NB4 (cell line): ENCODE data around the gene ZNF768.

Experiments
- DNase-seq: peaks from one replicate; pipeline ENCODE4 v3.0.0; 2010; ENCODE audit warnings: low read depth
- H3K4me3 ChIP-seq: one replicate; pipeline ENCODE4 v1.5.1; 2011; ENCODE audit warnings: mild to moderate bottlenecking, low read depth, low read length, moderate library complexity
- MYC ChIP-seq: IDR thresholded peaks from 2 replicates; pipeline ENCODE4 v1.6.1; 2011; ENCODE audit warnings: low read depth, low read length
- POLR2A ChIP-seq: IDR thresholded peaks from 2 replicates; pipeline ENCODE4 v1.6.1; 2011; ENCODE audit warnings: mild to moderate bottlenecking; ENCODE audit not compliant: insufficient read length; ENCODE audit errors: extremely low read depth
- TF ChIP-seq, protein P1 (sequence below): IDR thresholded peaks from 2 replicates; pipeline ENCODE4 v1.6.1; 2011; ENCODE audit warnings: low read depth, low read length
- TF ChIP-seq, protein P2 (sequence below): IDR thresholded peaks from one replicate; pipeline ENCODE4 v1.5.1; 2012; ENCODE audit warnings: low read depth, low read length

ZNF768 gene

DNA sequence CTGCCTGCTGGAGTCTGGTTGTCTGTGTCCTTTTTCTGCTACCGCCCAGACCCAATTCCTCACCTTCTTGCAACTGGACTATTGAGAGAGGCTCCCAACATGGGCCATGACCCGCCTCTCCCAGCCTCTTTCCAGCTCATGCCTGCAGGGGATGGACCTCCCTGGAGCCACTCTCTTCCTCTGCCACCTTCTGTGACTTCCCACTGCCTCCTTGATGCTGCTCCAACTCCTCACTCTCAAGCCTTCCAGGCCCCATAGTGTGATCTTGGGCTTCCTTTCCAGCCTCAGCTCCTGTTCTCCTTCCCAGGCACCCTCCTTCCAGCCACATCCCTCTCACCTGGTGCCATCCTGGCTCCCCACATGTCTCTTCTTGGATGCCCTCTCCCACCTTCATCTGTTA, 11.1 kb downstream of the ZNF768 start:
- TF ChIP-seq, protein P1, sequence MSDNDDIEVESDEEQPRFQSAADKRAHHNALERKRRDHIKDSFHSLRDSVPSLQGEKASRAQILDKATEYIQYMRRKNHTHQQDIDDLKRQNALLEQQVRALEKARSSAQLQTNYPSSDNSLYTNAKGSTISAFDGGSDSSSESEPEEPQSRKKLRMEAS, result no peak
- TF ChIP-seq POLR2A, result no peak
- TF ChIP-seq MYC, result no peak
- TF ChIP-seq, protein P2, sequence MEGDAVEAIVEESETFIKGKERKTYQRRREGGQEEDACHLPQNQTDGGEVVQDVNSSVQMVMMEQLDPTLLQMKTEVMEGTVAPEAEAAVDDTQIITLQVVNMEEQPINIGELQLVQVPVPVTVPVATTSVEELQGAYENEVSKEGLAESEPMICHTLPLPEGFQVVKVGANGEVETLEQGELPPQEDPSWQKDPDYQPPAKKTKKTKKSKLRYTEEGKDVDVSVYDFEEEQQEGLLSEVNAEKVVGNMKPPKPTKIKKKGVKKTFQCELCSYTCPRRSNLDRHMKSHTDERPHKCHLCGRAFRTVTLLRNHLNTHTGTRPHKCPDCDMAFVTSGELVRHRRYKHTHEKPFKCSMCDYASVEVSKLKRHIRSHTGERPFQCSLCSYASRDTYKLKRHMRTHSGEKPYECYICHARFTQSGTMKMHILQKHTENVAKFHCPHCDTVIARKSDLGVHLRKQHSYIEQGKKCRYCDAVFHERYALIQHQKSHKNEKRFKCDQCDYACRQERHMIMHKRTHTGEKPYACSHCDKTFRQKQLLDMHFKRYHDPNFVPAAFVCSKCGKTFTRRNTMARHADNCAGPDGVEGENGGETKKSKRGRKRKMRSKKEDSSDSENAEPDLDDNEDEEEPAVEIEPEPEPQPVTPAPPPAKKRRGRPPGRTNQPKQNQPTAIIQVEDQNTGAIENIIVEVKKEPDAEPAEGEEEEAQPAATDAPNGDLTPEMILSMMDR, result no peak
- DNase-seq, result no peak
- H3K4me3 ChIP-seq, result no peak overlapping the region

DNA sequence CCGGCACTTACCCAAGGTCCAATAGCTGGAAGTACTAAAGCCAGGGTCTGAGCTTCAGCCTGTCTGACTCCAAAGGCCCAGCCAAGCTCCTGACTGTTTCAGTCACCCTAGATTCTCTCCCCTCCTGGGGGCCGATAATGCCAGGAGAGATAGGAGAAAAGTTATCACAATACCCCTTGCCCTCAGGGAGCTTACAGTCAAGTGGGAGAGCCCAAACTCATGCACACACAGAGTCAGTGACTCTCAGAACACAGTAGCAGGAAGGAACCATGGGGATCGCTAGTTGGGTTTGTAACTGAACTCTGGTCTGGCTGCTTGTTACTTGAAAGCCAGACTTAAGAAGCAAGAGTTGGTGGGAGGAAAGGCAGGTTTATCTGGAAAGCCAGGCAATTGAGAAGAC, 14.9 kb downstream of the ZNF768 start:
- no peak for DNase-seq
- no peak overlapping the region for H3K4me3 ChIP-seq
- TF ChIP-seq MYC, result no peak
- TF ChIP-seq POLR2A, result no peak
- TF ChIP-seq, protein P1, result no peak
- TF ChIP-seq, protein P2, result no peak

DNA sequence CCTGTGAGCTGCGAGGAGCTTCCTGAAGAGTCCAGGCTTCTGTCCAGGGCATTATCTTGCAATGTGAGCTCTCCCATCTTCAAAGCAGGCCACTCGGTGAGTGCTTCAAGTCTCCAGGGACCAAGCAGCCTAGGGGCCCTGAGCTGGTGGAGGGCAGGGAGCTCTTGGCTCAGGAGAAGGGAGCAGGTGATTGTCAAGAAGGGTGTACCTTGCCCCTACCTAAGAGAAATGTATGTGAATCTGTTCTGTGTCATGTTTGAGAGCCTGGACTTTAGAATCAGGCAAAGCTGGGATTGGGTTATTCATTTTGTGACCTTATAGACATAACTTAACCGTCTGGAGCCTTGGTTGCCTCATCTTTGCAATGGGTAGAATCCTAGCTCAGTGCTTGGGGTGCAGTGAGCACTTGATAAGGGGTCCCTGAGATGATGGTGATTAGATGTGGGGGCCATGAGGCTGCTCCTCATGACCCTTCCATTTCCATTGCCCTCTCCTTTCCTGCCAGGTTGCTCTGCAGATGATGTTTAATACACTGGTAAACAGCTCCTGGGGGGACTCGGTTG, 15.9 kb downstream of the ZNF768 start:
- no peak for DNase-seq
- no peak for TF ChIP-seq POLR2A
- TF ChIP-seq, protein P2, result no peak
- no peak overlapping the region for H3K4me3 ChIP-seq

DNA sequence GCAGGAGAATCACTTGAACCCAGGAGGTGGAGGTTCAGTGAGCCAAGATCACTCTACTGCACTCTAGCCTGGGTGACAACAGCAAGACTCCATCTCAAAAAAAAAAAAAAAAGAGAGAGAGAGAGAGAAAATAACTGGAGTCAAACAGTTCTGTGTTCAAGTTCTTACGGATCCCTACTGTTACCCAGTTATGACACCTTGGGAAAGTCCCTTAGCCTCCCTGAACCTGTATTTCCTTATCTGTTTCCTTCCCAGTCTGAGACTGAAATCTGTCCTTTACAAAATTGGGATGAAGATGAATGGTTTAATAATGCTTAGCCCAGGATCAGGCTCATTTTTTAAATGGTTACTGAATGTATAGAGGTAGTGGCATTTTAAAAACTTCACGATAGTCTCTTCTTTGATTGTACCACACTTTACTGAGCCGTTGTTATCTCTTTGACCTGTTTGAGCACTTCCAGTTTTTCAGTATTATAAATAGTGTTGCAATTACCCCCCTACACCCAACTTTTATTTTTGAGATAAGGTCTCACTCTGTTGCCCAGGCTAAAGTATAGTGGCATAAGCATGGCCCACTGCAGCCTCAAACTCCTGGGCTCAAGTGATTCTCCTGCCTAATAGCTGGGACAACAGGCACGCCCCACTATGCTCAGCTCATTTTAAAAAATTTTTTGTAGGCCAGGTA, 17.1 kb downstream of the ZNF768 start:
- no peak overlapping the region for H3K4me3 ChIP-seq
- TF ChIP-seq, protein P1, result no peak
- TF ChIP-seq MYC (no peak), POLR2A (no peak)
- TF ChIP-seq, protein P2, result no peak
- no peak for DNase-seq

DNA sequence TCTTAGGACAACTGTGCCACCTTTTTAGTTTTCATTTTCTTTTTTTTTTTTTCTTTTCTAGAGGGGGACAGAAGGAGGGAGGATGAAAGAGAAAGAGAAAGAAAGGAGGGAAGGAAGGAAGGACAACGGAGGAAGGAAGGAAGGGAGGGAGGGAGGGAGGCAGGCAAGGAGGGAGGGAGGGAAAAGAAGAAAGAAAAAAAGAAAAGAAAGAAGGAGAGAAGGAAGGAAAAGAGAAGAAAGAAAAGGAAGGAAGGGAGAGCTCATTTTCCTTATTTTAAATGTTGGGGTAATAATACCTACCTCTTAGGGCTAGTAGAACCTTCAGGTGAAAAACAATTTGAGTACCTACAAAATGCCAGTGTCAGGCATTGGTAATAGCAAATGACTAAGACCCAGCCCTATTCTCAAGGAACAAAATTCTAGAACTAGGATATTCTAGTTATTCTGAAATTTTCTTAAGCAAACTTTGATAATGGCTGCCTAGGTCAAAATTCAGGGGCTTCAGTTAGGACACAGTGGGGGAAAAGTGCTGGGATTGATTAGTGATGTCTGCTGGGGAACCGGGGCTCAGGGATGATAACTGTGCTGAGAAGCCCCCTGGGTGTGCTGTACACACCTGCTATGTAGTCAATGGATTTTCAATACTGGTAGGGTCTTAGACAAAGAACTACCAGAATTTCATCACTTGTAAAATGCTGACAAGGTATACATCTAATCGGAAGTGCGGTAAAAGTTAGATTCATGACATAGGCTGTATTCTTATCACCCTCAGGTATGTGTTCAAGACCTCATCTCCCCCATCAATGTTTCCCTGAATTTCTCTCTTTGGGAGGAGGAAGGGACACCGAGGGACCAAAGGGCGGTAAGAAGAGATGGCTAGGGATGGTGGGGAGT, 22.7 kb downstream of the ZNF768 start:
- no peak overlapping the region for H3K4me3 ChIP-seq
- TF ChIP-seq, protein P2, result no peak
- TF ChIP-seq POLR2A (no peak), MYC (no peak)
- TF ChIP-seq, protein P1, result no peak
- DNase-seq, result no peak
